HTERT RPE-1 (cell line): ENCODE measurements around the gene ARHGAP1.
"Not testable (repeated sequence)": the region's sequence is repeated elsewhere in the genome, so short reads cannot be mapped to it uniquely, and the experiment has no call there.

Source experiments
- in situ Hi-C: fragments of 300-500 bp; cut with MboI; formaldehyde crosslinking; loops from 4 replicates; pipeline ENCODE4 v1.14.3; 2020; ENCODE audit warnings: low sequenced_read_pairs

ARHGAP1 gene

DNA sequence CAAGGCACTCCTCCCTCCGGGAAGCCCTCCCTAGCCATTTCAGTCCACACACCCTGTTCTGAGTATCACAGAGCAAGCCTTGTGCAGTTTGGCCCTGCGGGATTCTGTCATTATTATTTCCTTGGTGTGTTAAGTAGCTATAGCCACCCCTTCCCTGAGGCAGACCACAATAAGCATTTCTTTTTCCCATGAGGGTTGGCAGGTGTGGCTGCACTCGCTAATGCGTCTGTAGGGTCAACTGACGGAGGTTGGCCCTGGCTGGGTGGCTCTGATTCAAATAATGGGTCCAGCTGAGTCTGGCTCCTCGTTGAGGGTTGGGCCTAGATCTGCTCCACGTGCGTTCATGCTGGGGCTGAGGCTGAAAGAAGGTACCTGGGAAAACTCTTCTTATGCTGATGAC is 23.7 kb upstream of the ARHGAP1 start:
- in situ Hi-C loops: no loop called here

DNA sequence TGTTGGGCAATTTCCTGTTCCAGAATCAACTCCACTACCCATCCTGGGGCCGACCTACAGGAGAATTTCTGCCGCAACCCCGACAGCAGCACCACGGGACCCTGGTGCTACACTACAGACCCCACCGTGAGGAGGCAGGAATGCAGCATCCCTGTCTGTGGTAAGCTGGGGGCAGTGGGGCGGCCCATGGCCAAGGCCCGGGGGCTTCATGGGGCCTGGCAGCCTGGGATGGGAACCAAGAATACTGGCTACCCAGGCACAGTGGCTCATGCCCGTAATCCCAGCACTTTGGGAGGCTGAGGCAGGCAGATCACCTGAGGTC is 22.9 kb upstream of the ARHGAP1 start:
- in situ Hi-C loops: no loop called here

- in situ Hi-C loops: no loop called here
These were observed 22.3 kb upstream of the ARHGAP1 start for GRCh38 chr11:46722566-46723358.

DNA sequence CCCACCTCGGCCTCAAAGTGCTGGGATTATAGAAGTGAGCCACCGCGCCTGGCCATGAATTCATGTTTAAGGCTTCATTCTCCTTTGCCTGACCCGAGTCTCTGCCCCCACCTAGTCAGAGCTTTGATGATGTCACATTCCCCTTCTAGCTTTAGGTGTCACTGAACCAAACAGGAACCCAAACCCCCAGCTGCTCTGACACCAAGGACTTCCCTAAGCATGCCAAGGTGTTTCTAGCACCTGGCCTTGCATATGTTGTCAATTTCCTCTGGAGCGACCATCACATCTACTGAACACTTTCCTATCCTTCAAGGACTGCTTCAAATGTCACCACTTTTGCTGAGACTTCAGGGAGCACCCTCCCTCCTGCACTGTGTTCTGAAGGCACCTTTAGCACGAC is 20.9 kb upstream of the ARHGAP1 start:
- in situ Hi-C loops: no loop called here

DNA sequence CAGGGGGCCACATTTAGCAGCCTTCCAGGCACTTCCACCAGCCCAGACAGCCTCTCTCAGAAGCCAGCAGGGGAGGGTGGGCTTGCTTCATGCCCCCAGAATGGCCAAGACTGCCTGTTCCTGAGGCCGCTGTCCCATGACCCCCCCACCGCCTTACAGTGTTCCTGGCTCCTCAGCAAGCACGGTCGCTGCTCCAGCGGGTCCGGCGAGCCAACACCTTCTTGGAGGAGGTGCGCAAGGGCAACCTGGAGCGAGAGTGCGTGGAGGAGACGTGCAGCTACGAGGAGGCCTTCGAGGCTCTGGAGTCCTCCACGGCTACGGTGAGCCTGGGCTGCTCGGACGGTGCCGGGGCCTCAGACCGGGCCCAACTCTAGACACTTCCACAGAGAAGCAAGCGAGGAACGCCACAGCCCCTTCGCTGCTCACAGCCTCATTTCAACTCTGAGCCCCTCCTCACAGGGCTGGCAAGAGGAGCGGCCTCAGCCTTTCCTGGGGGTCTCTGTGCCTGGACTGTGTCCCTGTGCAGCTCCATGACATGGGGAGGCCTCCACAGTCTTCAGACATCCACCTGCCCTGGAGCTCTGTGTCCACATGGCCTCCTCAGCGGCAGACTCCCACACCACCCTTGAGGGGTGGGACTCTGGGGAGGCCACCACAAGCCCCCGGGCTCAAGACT is 19.3 kb upstream of the ARHGAP1 start:
- in situ Hi-C loops: no loop called here

DNA sequence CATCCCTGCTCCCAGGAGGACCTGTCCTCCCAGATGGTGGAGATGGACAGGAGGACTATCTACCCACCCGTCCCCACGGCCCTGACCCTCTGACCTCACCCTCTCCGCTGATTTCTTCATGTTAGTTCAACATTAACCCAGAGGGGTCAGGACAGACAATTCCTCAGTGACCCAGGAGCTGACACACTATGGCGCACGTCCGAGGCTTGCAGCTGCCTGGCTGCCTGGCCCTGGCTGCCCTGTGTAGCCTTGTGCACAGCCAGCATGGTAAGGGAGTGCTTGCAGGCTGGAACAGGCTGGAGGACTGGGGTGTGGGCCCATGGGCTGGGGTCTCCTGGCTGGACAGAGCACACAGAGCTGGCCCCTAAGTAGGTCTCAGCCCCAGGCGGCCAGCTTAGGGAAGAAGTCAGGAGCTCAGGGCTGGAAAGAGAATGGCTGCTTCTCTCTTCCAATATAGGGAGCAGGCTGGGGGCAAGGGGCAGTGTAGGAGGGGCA is 18.7 kb upstream of the ARHGAP1 start, which contains the start of gene F2:
TSS of gene F2 (plus strand) at position 166 of the 495 bp plus-strand sequence. CDS start at position 189, 23 bp downstream.
- in situ Hi-C loops: no loop called here

DNA sequence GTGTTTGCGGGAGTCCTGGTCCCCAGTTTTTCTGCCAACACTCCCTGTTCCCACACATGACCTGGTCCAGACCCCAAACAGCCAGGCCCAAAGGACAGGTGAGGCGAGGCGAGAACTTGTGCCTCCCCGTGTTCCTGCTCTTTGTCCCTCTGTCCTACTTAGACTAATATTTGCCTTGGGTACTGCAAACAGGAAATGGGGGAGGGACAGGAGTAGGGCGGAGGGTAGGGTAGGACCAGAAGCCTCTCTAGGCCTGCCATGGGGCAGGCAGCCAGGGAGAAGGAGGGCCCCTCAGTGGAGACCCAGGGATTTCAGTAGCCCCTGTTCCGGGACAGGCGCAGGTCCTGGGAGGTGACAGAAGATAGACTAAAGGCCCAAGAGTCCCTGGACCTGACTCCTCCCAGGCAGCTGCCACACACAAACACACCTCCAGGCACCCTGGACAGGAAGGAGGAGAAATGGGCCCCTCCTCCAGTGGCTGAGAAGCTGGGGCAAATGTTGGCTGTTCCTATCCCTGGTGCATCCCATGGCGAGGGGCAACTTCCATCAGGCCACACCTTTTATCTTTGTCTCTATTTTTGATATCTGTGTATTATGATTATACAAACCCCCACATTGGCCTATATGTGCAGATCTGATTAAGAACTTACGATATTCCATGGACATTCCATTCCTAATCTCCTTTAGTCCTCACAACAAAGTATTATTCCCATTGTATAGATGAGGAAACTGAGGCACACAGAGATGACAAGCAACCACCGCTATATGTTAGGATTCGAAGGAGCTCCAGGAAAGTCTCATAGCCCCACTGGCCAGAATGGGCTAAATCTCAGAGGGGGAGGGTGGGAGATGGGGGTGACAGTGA is 18.0 kb upstream of the ARHGAP1 start:
- in situ Hi-C loops: no loop called here

DNA sequence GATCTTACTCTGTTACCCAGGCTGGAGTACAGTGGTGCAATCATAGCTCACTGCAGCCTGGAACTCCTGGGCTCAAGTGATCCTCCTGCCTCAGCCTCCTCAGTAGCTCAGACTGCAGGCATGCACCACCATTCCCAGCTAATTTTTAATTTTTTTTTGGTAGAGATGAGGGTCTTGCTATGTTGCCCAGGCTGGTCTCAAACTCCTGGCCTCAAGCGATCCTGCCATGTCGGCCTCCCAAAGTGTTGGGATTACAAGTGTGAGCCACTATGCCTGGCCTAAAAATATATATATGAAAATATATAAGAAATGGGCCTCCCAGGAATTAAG is 17.4 kb upstream of the ARHGAP1 start:
- in situ Hi-C loops: not testable (repeated sequence)

DNA sequence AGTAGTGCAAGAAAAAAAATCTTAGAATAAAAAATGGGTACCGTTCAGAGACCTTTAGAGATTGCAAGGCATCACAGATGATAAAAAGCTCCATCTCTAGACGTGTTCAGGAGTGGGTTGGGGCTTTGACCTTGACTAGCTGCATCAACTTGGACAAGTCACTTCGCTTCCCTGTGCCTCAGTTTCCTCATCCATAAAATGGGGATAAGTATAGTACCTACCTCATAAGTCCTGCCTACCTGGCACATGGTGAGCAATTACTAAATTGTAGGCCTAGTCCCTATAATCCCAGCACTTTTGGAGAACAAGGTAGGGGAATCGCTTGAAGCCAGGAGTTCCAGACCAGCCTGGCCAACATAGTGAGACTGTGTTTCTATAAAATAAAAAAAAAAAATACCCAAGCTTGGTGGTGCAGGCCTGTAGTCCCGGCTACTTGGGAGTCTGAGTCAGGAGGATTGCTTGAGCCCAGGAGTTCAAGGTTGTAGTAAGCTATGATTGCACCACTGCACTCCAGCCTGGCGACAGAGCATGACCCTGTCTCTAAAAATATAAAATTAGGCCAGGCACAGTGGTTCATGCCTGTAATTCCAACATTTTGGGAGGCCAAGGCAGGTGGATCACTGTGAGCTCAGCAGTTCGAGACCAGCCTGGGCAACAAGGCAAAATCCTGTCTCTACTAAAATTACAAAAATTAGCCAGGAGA is 12.6 kb upstream of the ARHGAP1 start:
- in situ Hi-C loops: no loop called here

DNA sequence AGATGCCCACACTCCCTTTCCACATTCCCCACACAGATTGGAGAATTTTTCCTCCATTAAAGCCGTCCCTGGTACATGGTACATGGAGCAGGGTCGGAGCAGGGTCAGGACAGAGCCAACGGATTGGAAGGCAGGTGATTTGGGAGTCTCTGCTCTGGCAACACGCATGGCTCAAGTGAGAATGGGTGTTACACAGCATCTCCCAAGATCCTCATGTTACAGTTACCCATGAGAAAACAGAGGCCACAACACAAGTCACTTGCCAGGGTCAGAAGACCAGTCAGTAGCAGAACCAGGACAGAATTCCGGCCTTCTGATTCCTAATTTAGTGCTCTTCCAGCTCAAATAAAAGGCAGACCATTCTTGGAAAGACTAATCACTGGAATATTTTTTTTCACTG is 10.9 kb upstream of the ARHGAP1 start:
- in situ Hi-C loops: no loop called here

- in situ Hi-C loops: no loop called here
These were observed 10.4 kb upstream of the ARHGAP1 start for GRCh38 chr11:46710821-46711269.

DNA sequence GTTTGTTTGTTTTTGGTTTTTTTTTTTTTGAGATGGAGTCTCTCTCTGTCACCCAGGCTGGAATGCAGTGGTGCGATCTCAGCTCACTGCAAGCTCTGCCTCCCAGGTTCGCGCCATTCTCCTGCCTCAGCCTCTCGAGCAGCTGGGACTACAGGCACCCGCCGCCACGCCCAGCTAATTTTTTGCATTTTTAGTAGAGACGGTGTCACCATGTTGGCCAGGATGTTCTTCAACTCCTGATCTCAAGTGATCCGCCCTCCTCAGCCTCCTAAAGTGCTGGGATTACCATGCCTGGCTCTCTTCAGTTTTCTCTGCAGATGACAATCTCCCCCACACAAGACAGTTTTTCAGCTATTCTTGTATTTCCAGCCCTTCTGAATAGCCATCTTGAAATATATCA is 8.9 kb upstream of the ARHGAP1 start:
- in situ Hi-C loops: not testable (repeated sequence)

- in situ Hi-C loops: no loop called here
These were observed 6.5 kb upstream of the ARHGAP1 start for GRCh38 chr11:46706886-46707285.

GRCh38 chr11:46705070-46705688 is 4.8 kb upstream of the ARHGAP1 start:
- in situ Hi-C loops: no loop called here

- in situ Hi-C loops: no loop called here
These were observed 747 bp upstream of the ARHGAP1 start for GRCh38 chr11:46701078-46701654.

GRCh38 chr11:46698597-46698996 is 1.8 kb downstream of the ARHGAP1 start:
- in situ Hi-C loops: no loop called here

- in situ Hi-C loops: no loop called here
These were observed 2.7 kb downstream of the ARHGAP1 start for GRCh38 chr11:46697723-46698122.

DNA sequence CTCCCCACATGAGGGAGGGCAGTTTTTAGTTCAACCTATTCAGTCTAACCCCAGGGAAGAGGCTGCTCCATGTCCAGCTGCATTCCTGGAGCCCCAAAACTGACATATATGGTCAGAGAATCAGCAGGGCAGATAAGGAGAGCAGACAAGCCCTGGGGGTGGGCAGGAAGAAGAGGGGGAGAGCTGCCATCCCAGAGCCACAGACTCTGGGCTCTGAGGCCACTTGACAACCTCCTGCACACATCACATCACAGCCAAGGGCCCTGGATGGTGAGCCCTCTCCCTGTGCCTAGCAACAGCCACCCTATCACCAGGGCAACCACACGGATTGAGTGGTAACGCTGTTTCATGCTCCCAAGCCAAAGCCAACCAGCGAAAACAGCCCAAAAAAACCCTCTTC is 3.1 kb downstream of the ARHGAP1 start:
- in situ Hi-C loops: no loop called here

DNA sequence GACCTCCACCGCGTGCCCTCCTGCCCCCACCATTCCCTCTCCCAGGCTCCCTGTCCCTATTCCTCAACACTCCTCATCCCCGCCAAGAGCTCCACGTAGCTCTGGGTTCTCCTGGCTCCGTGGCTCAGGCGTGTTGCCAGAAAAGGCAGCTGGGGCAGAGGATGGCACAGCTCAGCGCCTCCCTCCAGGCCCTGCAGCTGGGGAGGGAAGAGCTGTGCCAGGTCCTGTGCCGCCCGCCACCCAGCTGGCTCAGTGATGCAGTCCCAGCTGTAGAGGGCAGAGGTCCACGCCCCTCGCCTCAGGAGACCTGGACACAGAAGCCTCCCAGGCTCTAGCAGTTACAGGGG is 4.2 kb downstream of the ARHGAP1 start:
- in situ Hi-C loops: no loop called here
